B cell (primary cell): ENCODE results near the gene EBP.

Source experiments
- CTCF ChIP-seq: fragments of 200-600 bp; IDR thresholded peaks from one replicate; pipeline ENCODE4 v1.8.0; 2022; ENCODE audit warnings: antibody characterized with exemption, mild to moderate bottlenecking
- EZH2 ChIP-seq: IDR thresholded peaks from 2 replicates; pipeline ENCODE4 v1.6.1; 2012; ENCODE audit warnings: borderline replicate concordance, low read depth, mild to moderate bottlenecking, moderate library complexity, low read length; ENCODE audit not compliant: insufficient read depth, poor library complexity, severe bottlenecking

- TF ChIP-seq CTCF (no peak), EZH2 (no peak)
Measured at GRCh38 chrX:48560681-48561080, 39.1 kb downstream of the EBP start.
